Heart right ventricle (tissue), 16 donors: Measurements from ENCODE around the gene TMEM259. TPM values are rescaled to one million over a fixed set of nuclear protein-coding genes. Genes with fewer than 3 reads are reported as not detected.

Source experiments
- ATAC-seq, 8 donors: fragments of 200-7000 bp; cut with Tn5 transposase; one replicate each; pipeline ENCODE4 v1.9.1; 2020; ENCODE audit warnings: mild to moderate bottlenecking in 8 of 8, moderate library complexity in 8 of 8, moderate number of reproducible peaks in 1 of 8
- DNase-seq, 2 donors: peaks; one replicate each; pipeline ENCODE4 v3.0.0-alpha.2; 2020
- H3K27ac ChIP-seq, 10 donors: fragments of 200-600 bp; sonication (generic) in 2 of 10; one replicate each; pipeline versions ENCODE4 v1.5.0 to v1.8.0; 2020 to 2022; ENCODE audit warnings: mild to moderate bottlenecking in 3 of 10
- H3K27me3 ChIP-seq, 7 donors: fragments of 200-600 bp; one replicate each; pipeline ENCODE4 v1.8.0; 2021 to 2022; ENCODE audit warnings: mild to moderate bottlenecking in 2 of 7
- H3K36me3 ChIP-seq, 9 donors: fragments of 200-600 bp; sonication (generic) in 1 of 9; one replicate each; pipeline versions ENCODE4 v1.5.0 to v1.8.0; 2020 to 2022; ENCODE audit warnings: mild to moderate bottlenecking in 2 of 9
- H3K4me1 ChIP-seq, 9 donors: fragments of 200-600 bp; sonication (generic) in 1 of 9; one replicate each; pipeline versions ENCODE4 v1.5.0 to v1.8.0; 2020 to 2022; ENCODE audit warnings: mild to moderate bottlenecking in 4 of 9
- H3K4me3 ChIP-seq, 10 donors: fragments of 200-600 bp; sonication (generic) in 2 of 10; one replicate each; pipeline versions ENCODE4 v1.5.0 to v1.8.0; 2020 to 2022; ENCODE audit warnings: mild to moderate bottlenecking in 7 of 10, moderate library complexity in 2 of 10
- H3K9me3 ChIP-seq, 11 donors: fragments of 200-600 bp in 10 of 11; sonication (generic) in 2 of 11; one replicate each; pipeline versions ENCODE4 v1.5.0 to v1.8.0; 2013 to 2022; ENCODE audit warnings: mild to moderate bottlenecking in 2 of 11, control low read depth in 1 of 11, moderate library complexity in 1 of 11
- CTCF ChIP-seq, 9 donors: fragments of 200-600 bp; sonication (generic) in 2 of 9; IDR thresholded peaks; one replicate each; pipeline versions ENCODE4 v1.5.0 to v1.8.0; 2021 to 2022; ENCODE audit warnings: antibody characterized with exemption in 9 of 9, mild to moderate bottlenecking in 5 of 9, moderate library complexity in 1 of 9
- WGBS, 2 donors: extraction: QIAGEN DNeasy Blood & Tissue Kit; methylation state at CpG; one replicate each; pipeline ENCODE4 v1.1.7; 2013; ENCODE audit warnings: inconsistent platforms in 1 of 2; 5-methylcytosine and 5-hydroxymethylcytosine counted together
- intact Hi-C, 10 donors: fragments of 100-400 bp; cut with DNase I; formaldehyde crosslinking; loops; one replicate each; pipeline versions ENCODE4 v1.11.1 to v1.14.2; 2022
- polyA plus RNA-seq, 2 donors: library from polyadenylated mRNA; stranded (reverse); fragments of 200-250 nt; gene quantifications; one replicate each; pipeline ENCODE4 v1.2.3, GENCODE V29; 2013
- total RNA-seq, 10 donors: library from RNA; stranded (reverse); fragmentation: NEBNext Ultra II Directional in 3 of 10; extraction: Animal tissue kit (Norgen Biotek cat#: 25700) in 3 of 10; gene quantifications; one replicate each; pipeline versions ENCODE4 v1.2.1 to v1.2.4, GENCODE V29; 2021 to 2023
- donor health status: Arrhythmogenic right ventricular cardiomyopathy.
- donor health status: ischemic (EF 13 %, LVEDD 7.1; RV severe dilation, severe dysfunction).
- donor health status: healthy with polysubstance abuse.
- donor health status: DM: no; HTN: yes; CAD: no.
- donor health status: DM: no; HTN: no; CAD: no.
- donor health status: ischemic (EF 25% LVEDD 6.9; RV normal size, moderate dysfunction).
- donor health status: ischemic (EF 25% LVEDD 5.7; RV mildly dilated, moderate dysfunction).
- donor health status: healthy.
- donor health status: DM: yes; HTN: yes; CAD: no.
- donor health status: Ischemic cardiomyopathy.
- donor health status: ischemic (EF 35%, LVEDD 5.7; RV mildly dilated, moderate dysfunction).
- donor health status: nonischemic (EF 11% LVEDD 7.7; RV severe dilation, severe dysfunction).
- donor health status: DM: yes; HTN: yes; CAD: no.
- donor health status: PGD.
- donor health status: ischemic (EF 29% LVEDD 5.4; RV normal size, mild dysfunction).
- donor health status: nonischemic (EF 23%, LVEDD 6.1; RV moderate dilation, normal function).

The TMEM259 gene
- total and polyA plus RNA-seq, 12 donors = 94.3 to 289 (median 114) TPM

GRCh38 chr19:1017906-1018305, 3.0 kb downstream of the TMEM259 start:
- Histone ChIP-seq H3K4me1 (peaks cover 53 to 81% (median 68%) of the 10 kb centered on the region in 9 donors), H3K36me3 (peaks cover 0 to 34% (median 12%) of the 10 kb centered on the region in 9 donors), H3K9me3 (no peaks in the 10 kb centered on the region), H3K27me3 (no peaks in the 10 kb centered on the region), H3K4me3 (peak overlapping the region in 1 of 10 donors; percentile 71), H3K27ac (peak overlapping the region in 5 of 10 donors; percentile 0 to 53 (median 49))
- no peak for DNase-seq
- 82 to 92% methylated on average over 9 of the region's 9 CpGs for WGBS, 2 donors
- ATAC-seq = no peak
- no peak for TF ChIP-seq CTCF (IDR thresholded peaks at IDR 0.05)
- intact Hi-C loops = no loop called here

GRCh38 chr19:1017115-1017905, 3.6 kb downstream of the TMEM259 start:
- no peak for TF ChIP-seq CTCF (IDR thresholded peaks at IDR 0.05)

GRCh38 chr19:1016647-1017114, 4.2 kb downstream of the TMEM259 start:
- no peak for DNase-seq
- peak in 1 of 8 donors; percentile 0 for ATAC-seq
- Histone ChIP-seq H3K4me1 (peaks cover 52 to 69% (median 57%) of the 10 kb centered on the region in 9 donors), H3K9me3 (no peaks in the 10 kb centered on the region), H3K27ac (peak overlapping the region in 8 of 10 donors; percentile 5 to 53 (median 38)), H3K27me3 (no peaks in the 10 kb centered on the region), H3K36me3 (peaks cover 0 to 46% (median 24%) of the 10 kb centered on the region in 9 donors), H3K4me3 (peak overlapping the region in 3 of 10 donors; percentile 23 to 25 (median 25))
- TF ChIP-seq CTCF (IDR thresholded peaks at IDR 0.05) = no peak
- WGBS, 2 donors = 29 to 32% methylated on average over 12 of the region's 12 CpGs
- intact Hi-C loops = no loop called here

More at GRCh38 chr19:1017115-1017905, 3.6 kb downstream of the TMEM259 start:
- Histone ChIP-seq H3K9me3 (no peaks in the 10 kb centered on the region), H3K27me3 (no peaks in the 10 kb centered on the region), H3K36me3 (peaks cover 0 to 40% (median 18%) of the 10 kb centered on the region in 9 donors), H3K4me3 (peak overlapping the region in 3 of 10 donors; percentile 23 to 25 (median 25)), H3K27ac (peak overlapping the region in 8 of 10 donors; percentile 0 to 53 (median 38)), H3K4me1 (peaks cover 53 to 75% (median 64%) of the 10 kb centered on the region in 9 donors)
- ATAC-seq (no peak), DNase-seq (no peak)
- WGBS, 2 donors = 53 to 55% methylated on average over 24 of the region's 24 CpGs
- intact Hi-C loops = no loop called here

GRCh38 chr19:1015782-1016646, 4.9 kb downstream of the TMEM259 start:
- intact Hi-C loops = no loop called here
- ATAC-seq (no peak), DNase-seq (no peak)
- peaks cover 0 to 52% (median 30%) of the 10 kb centered on the region in 9 donors for H3K36me3 ChIP-seq
- no peak for TF ChIP-seq CTCF (IDR thresholded peaks at IDR 0.05)
- 58 to 63% methylated on average over 31 of the region's 31 CpGs for WGBS, 2 donors
- peak overlapping the region in 7 of 10 donors; percentile 5 to 52 (median 29) for H3K27ac ChIP-seq
- peaks cover 51 to 63% (median 55%) of the 10 kb centered on the region in 9 donors for H3K4me1 ChIP-seq
- H3K9me3 ChIP-seq = no peaks in the 10 kb centered on the region
- no peaks in the 10 kb centered on the region for H3K27me3 ChIP-seq
- peak overlapping the region in 1 of 10 donors; percentile 23 for H3K4me3 ChIP-seq
